Astrocyte (in vitro differentiated cells and primary cell): ENCODE measurements around the gene SPOCK3.

Source experiments
- CTCF ChIP-seq: IDR thresholded peaks from 2 replicates; pipeline ENCODE4 v1.5.1; 2011; ENCODE audit warnings: low read depth, mild to moderate bottlenecking, inconsistent platforms, low read length, moderate library complexity; ENCODE audit not compliant: insufficient read depth
- EZH2 ChIP-seq: IDR thresholded peaks from 2 replicates; pipeline ENCODE4 v1.6.1; 2012; ENCODE audit warnings: mild to moderate bottlenecking, low read length, inconsistent platforms; ENCODE audit not compliant: insufficient read depth

GRCh38 chr4:167119392-167119791 is 114.9 kb downstream of the SPOCK3 start:
- TF ChIP-seq CTCF (no peak), EZH2 (no peak)
